ENCODE data around the gene TMEM45B. TPM values are rescaled to one million over a fixed set of nuclear protein-coding genes. Genes with fewer than 3 reads are reported as not detected.
"Not testable (repeated sequence)": the region's sequence is repeated elsewhere in the genome, so short reads cannot be mapped to it uniquely, and the experiment has no call there.

TMEM45B gene
- total RNA-seq, 1 donor from 2014 or later: not detected

DNA sequence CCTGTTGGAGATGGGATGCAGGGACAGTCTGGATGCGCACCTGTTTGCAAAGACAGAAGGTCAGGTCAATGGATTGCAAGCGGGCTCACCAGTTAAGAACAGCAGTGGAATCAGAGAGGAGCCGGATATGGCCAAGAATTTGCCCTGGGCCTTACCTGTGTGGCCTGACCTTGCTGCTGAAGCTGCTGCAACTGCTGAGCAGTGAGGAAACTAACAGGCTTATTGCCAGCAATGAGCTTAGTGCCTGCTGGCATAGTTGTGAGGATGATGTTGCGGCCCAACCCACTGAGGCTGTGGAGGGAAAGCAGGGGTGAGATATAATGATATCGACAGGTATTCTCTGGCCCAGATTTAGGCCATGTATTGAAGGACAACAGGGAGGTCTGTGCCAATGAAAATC is 49.2 kb downstream of the TMEM45B start:
- no peak overlapping the region for H3K4me3 Mint-ChIP-seq
- H3K27ac Mint-ChIP-seq (ENCODE audit: unreplicated experiment): no peak overlapping the region
- TF ChIP-seq, protein P1, sequence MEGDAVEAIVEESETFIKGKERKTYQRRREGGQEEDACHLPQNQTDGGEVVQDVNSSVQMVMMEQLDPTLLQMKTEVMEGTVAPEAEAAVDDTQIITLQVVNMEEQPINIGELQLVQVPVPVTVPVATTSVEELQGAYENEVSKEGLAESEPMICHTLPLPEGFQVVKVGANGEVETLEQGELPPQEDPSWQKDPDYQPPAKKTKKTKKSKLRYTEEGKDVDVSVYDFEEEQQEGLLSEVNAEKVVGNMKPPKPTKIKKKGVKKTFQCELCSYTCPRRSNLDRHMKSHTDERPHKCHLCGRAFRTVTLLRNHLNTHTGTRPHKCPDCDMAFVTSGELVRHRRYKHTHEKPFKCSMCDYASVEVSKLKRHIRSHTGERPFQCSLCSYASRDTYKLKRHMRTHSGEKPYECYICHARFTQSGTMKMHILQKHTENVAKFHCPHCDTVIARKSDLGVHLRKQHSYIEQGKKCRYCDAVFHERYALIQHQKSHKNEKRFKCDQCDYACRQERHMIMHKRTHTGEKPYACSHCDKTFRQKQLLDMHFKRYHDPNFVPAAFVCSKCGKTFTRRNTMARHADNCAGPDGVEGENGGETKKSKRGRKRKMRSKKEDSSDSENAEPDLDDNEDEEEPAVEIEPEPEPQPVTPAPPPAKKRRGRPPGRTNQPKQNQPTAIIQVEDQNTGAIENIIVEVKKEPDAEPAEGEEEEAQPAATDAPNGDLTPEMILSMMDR (conservative IDR thresholded peaks at IDR 0.05): no peak
- H3K9me3 Mint-ChIP-seq: no peaks in the 10 kb centered on the region
- no peak for DNase-seq (ENCODE audit: low read depth, low spot score)
- H3K36me3 Mint-ChIP-seq (ENCODE audit: low read depth): peaks cover 35% of the 10 kb centered on the region
- peaks cover 9% of the 10 kb centered on the region for H3K4me1 Mint-ChIP-seq
- no peaks in the 10 kb centered on the region for H3K27me3 Mint-ChIP-seq (ENCODE audit: low read depth)

DNA sequence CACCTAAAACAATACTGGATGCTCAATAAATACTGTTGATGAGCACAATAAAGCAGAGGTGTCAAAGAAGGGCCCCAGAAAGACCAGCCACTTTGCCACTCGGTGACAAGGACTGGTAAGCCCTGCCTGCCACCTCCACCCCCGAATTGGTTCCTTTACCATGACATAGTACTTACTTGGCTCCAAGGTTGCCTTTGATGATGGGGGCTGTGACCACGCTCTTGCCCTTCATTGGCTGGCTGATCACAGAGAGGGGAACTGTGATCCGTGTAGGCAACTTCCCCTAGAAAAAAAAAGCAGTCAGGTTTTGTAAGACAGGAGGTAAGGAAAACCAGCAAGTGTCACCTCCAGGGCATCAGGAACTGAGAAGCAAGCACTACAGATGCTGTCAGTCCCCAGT is 50.1 kb downstream of the TMEM45B start:
- DNase-seq (ENCODE audit: low read depth, low spot score): no peak
- H3K4me1 Mint-ChIP-seq: peaks cover 9% of the 10 kb centered on the region
- H3K27me3 Mint-ChIP-seq (ENCODE audit: low read depth): no peaks in the 10 kb centered on the region
- H3K9me3 Mint-ChIP-seq: no peaks in the 10 kb centered on the region
- TF ChIP-seq, protein P1 (conservative IDR thresholded peaks at IDR 0.05): no peak
- H3K27ac Mint-ChIP-seq (ENCODE audit: unreplicated experiment): no peak overlapping the region
- no peak overlapping the region for H3K4me3 Mint-ChIP-seq
- H3K36me3 Mint-ChIP-seq (ENCODE audit: low read depth): peaks cover 35% of the 10 kb centered on the region

DNA sequence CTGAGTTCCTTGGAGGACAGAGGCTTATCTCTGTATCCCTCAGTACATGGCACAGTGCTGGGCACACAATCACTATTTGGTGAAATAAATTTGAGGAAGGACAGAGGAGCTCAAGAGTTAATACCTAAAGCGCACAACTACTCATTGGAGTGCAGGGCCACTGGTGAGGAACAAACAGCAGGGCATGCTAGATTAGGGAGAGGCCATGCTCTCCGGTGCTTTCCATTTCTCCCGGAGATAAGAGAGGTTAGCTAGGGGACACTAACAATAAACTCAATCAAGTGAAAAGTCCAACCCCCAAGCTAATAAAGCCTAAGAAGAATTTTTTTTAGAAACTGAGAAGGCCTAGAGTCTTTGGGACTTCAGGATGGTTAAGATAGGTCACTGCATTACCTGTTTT is 50.7 kb downstream of the TMEM45B start:
- Mint-ChIP-seq H3K9me3 (no peaks in the 10 kb centered on the region), H3K27ac (ENCODE audit: unreplicated experiment) (no peak overlapping the region), H3K27me3 (ENCODE audit: low read depth) (no peaks in the 10 kb centered on the region), H3K36me3 (ENCODE audit: low read depth) (peaks cover 40% of the 10 kb centered on the region), H3K4me3 (no peak overlapping the region), H3K4me1 (peaks cover 9% of the 10 kb centered on the region)
- no peak for DNase-seq (ENCODE audit: low read depth, low spot score)
- TF ChIP-seq, protein P1 (conservative IDR thresholded peaks at IDR 0.05): no peak

DNA sequence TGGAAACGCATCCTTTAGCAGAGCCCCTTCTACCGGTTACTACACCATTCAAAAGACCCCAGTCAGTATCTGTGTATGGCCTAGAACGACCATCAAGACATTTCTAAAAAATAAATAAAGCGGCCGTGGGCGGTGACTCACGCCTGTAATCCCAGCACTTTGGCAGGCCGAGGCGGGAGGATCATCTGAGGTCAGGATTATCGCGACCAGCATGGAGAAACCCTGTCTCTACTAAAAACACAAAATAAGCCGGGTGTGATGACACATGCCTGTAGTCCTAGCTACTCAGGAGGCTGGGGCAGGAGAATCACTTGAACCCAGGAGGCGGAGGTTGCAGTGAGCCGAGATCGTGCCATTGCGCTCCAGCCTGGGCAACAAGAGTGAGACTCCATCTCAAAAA is 53.0 kb downstream of the TMEM45B start:
- DNase-seq (ENCODE audit: low read depth, low spot score); H3K9me3 Mint-ChIP-seq; H3K27me3 Mint-ChIP-seq (ENCODE audit: low read depth); H3K4me1 Mint-ChIP-seq; H3K4me3 Mint-ChIP-seq; H3K27ac Mint-ChIP-seq (ENCODE audit: unreplicated experiment): not testable (repeated sequence)
- peaks cover 34% of the 10 kb centered on the region for H3K36me3 Mint-ChIP-seq (ENCODE audit: low read depth)

DNA sequence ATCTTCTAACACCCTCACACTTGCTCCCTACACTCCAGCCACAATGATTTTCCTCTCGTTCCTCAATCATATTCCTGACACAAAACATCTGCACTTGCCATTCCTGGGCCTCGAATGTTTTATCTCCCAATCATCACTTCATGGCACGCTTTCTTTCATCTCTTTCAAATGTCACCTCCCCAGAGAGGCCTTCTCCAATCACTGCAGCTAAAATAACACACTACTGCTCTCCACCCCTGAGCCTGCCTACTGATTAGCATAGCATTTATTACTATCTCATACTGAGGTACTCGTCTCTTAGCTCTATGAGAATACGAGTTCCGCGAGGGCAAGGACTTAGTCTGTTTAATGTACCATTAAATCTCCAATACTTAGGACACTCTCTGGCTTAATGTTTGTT is 56.3 kb downstream of the TMEM45B start:
- Mint-ChIP-seq H3K4me1 (no peaks in the 10 kb centered on the region), H3K36me3 (ENCODE audit: low read depth) (peaks cover 23% of the 10 kb centered on the region), H3K4me3 (no peak overlapping the region), H3K9me3 (no peaks in the 10 kb centered on the region), H3K27ac (ENCODE audit: unreplicated experiment) (no peak overlapping the region), H3K27me3 (ENCODE audit: low read depth) (no peaks in the 10 kb centered on the region)
- DNase-seq (ENCODE audit: low read depth, low spot score): no peak
- TF ChIP-seq, protein P1 (conservative IDR thresholded peaks at IDR 0.05): no peak

DNA sequence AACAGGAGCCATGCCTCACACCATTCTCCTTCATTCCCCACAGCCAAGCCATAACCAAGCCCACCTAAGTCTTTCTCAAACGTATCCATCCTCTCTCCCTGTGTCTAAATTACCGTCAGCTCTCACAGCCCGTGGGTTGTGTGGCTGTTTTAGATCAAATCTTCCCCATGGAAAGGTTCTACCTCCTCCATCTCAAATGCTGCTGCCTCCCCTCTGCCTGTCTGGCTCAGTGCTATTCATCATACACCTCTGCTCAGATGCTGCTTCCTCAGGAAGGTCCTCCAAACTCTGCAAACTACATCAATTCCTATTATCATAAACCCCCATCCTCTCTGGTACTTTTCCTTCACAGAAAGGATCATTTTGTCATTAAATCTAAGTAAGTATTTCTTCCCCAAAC is 64.7 kb downstream of the TMEM45B start:
- H3K36me3 Mint-ChIP-seq (ENCODE audit: low read depth): peaks cover 11% of the 10 kb centered on the region
- no peak for DNase-seq (ENCODE audit: low read depth, low spot score)
- H3K9me3 Mint-ChIP-seq: no peaks in the 10 kb centered on the region
- no peak overlapping the region for H3K4me3 Mint-ChIP-seq
- no peaks in the 10 kb centered on the region for H3K27me3 Mint-ChIP-seq (ENCODE audit: low read depth)
- H3K27ac Mint-ChIP-seq (ENCODE audit: unreplicated experiment): no peak overlapping the region
- H3K4me1 Mint-ChIP-seq: no peaks in the 10 kb centered on the region
- TF ChIP-seq, protein P1 (conservative IDR thresholded peaks at IDR 0.05): no peak

All from neural crest cell (in vitro differentiated cells).